Stimulated activated CD8-positive, alpha-beta memory T cell treated with anti-CD3 and anti-CD28 coated beads, Interleukin-4, amount 100 ng/mL, for 24 hours (primary cell): ENCODE results near the gene KIF2A.

Source experiments
- DNase-seq: peaks from one replicate; pipeline ENCODE4 v3.0.0-alpha.2; 2020; ENCODE audit warnings: low read depth

Gene KIF2A

DNA sequence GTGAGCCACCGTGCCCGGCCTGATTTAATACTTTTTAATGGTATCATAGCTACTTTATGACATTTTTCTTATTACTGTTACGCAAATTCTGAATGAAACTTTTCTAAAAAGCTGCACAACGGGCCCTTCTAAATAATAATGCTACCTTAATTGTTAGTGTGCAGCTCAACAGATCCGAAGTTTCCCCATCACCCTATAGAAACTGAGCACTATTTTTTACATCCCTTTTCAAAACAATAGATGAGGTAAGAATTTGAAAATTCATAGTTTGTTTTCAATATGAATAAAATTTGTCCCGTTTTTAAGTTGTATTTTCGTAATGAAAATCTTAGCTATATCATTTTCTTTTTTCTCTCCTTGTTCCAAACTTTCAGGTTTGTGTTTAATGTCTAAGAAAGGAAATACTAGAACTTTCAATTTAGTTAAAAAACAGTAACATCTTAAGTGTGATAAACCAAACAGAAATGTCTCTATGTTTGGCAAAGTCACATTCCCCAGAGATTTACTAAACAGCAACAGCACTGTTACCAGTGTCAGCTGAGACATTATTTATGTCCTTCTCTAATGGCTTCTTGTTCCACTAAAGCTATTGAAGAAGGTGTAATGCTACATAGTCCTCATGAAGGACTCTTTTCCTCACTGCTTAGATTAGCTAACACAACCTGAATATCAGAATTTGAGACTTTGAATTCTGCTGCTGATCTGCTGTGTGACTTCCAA, 22.9 kb downstream of the KIF2A start:
- no peak for DNase-seq

DNA sequence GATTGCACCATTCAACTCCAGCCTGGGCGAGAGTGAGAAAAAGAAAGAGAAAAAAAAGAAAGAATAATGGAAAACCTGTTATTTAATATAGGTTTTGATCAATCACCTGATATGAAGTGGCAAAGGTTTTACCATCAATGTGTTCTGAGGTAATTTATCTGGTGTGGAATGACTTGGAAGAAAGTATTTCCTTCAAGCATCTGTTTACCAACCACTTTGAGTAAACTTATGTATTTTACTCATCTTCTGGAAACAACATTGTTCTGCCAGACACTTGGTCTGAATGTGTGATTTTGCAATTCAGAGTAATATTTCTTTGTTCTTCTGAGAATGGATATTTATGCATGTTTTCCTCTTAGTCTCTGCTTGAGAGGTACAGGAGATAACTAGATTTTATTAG, 24.3 kb downstream of the KIF2A start:
- no peak for DNase-seq

DNA sequence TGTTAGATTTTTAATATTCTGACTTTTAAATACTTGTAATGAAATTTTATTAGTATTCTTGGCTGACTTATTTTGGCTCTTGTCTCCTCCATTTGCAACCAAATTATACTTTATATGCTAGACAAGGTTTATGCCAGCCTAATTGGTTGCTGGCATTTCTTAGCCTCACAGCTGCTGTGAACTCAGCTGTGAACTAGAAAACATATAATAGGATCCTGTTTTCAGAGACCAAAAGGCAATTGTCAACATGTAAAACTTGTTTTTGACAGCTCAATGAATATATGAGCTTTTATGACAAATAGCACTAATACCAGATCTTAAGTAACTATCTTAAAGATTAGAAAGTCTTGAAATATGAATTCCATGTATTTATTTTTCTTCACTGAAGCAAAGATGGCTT, 25.9 kb downstream of the KIF2A start:
- DNase-seq: no peak

DNA sequence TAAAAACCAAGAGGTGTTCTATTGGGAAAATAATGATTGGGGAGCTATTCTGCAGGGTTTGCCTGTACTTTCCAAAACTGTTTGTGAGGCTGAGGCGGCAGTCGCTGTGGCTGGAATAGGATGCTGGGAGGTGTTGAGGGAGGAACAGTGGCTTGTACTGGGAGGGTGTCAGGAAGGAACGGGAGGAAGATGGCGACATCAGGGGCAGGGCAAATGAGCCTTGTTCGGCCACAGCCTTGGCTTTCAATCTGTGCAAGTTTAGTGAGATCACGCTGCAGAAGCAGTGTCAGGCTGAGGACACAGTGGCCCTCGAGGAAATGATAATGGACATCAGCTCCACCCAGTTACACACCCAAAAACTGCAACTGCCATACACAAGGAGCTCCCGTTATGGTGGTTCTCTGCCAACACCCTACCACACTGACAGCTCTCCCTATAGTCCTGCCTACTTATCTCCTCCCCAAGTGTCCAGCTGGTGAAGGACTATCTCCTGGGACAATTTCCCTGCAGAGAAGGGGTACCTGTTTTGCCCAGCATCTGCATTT, 27.3 kb downstream of the KIF2A start:
- no peak for DNase-seq

DNA sequence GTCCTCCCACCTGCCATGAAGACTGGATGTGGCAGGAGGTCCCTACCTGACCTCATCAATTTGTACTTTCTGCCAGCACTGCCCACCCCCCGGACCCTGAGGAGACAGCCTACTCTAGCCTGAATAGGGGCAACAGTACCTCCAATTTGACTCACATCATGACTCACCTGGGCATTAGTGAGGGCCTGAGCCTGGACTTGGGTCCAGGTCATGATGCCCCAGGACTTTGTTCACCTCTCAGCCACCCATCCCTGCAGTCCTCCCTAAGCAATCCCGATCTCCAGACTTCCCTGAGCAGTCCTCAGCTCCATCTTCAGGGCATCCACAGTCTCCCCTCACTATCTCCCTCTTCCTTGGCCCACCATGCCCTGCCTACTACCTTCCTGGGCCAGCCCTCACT, 28.1 kb downstream of the KIF2A start:
- DNase-seq: no peak

DNA sequence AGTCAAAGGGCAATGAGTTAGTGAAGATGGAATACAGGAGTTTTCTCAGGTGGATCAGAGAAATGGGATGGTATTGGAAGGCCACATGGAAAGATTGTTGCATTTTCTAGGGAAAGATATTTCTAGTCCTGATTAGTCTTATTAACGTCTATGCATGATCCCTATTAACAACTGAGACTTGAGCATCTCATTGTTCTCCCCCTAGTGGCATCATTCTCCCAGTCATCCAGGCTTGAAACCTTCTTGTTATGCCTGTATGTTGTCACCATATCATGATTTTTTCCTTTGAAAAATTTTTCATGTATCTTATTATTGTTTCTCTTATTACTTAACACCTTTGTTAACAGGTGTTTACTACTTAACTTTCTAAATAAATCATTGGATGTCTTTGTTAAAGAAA, 34.4 kb downstream of the KIF2A start:
- no peak for DNase-seq

DNA sequence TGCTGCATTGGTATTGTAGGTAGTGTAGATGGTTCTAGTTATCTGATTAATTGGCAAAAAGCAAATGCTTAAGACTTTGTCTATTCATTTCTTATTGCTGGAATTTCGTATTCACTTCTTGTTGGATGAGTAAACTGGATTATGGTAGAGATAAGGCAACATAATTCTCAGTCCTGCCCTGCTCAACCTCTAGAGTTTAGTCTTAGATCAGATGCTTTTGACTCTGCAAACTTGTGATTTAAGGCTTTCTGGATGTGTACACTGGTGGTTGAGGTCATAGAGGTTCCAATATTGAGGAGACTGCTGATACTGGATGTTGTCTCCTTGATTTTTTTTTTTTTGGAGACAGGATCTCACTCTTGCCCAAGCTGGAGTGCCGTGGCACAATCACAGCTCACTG, 35.0 kb downstream of the KIF2A start:
- no peak for DNase-seq

DNA sequence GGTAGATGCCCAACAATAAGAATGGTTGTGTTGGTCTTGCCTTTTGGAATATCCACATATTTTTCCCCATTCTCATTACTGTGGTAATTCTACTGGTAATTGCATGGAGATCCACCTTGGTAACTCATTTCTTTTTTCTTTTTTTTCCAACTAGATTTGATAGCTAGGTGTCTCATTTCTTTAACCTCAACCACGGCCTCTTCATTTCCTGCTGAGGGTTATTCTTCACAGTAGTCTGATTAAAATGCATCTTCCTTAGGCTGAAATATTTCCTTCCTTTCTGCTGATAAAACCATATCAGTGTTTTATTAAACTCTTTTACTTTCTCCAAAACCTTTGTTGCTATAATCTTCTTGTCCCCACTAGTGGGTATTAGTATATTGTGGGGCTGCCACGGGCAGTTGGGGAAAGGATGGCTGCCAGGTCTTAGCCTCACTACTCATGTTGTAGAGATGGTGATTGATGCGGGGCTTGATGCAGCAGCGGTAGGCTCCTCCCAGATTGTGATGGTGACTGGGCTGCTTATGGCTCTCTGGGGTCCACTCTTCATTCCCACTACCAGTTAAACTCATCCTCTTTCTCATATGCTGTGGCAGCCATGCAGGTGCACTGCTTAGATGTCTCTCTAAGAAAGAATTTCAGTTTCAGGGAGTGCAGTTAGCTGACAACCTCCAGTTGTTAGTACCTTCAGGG, 35.9 kb downstream of the KIF2A start:
- DNase-seq: no peak

DNA sequence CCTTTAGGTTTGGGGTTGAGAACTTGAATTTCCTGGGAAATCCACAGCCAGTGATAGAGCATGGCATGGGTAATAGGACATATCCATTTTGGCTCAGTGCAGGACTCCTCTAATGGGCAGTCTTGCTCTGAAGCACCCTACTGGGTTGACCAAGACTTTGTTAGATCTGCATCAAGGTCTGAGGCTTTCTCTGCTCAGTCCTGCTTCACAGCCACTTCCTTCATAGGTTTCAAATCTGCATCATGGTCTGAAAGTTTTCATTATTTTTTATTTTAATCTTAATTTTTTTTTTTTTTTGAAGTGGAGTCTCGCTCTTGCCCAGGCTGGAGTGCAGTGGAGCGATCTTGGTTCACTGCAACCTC, 36.5 kb downstream of the KIF2A start:
- no peak for DNase-seq

DNA sequence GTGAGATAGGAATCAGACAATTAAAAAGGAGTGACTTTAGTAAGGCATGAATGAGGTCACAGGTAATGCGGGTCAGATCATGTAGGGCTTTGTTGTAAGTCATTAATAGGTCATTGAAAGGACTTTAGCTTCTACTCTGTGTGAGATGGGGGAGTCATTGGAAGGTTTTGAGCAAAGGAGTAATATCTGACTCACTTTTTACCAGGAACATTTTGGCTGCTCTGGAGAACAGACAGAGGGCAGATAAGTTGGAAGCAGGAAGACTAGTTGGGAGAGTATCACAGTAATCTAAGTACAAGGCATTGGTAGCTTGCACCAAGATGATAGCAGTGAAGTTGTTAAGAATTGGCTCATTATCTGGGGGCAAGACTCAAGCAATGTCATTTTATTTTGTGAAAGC, 37.4 kb downstream of the KIF2A start:
- no peak for DNase-seq

DNA sequence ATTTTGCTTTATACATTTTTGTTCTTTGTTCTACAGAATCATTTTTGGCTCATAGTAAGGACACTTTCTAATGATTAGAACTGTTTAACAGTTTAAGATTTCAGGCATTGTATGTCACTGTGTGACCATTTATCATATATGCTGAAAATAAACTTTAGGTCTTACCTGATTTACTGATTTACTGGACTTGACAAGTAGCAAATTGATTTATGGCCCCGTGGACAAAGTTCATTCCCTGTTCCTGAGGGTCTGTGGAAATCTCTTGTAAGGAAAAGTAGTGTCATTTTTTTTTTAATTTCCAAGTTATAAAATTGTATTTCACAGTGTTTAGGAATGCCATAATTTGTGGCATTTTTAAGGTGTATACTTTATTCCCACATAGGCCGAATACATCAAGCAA, 40.7 kb downstream of the KIF2A start:
- DNase-seq: no peak

DNA sequence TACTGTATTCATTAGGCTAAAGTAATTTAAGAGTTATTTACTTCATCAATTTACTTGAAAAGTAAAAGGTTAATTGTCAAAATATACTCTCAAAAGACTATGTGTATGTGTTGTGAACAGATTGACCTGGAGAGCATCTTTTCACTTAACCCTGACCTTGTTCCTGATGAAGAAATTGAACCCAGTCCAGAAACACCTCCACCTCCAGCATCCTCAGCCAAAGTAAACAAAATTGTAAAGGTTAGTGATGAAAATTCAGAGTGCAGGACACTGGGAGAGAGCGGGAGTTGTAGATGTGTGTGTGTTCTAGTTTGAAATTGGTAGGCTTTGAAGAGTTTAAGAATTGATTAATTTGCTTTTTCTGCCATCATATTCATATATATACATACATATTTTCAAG, 41.9 kb downstream of the KIF2A start:
- DNase-seq: no peak

DNA sequence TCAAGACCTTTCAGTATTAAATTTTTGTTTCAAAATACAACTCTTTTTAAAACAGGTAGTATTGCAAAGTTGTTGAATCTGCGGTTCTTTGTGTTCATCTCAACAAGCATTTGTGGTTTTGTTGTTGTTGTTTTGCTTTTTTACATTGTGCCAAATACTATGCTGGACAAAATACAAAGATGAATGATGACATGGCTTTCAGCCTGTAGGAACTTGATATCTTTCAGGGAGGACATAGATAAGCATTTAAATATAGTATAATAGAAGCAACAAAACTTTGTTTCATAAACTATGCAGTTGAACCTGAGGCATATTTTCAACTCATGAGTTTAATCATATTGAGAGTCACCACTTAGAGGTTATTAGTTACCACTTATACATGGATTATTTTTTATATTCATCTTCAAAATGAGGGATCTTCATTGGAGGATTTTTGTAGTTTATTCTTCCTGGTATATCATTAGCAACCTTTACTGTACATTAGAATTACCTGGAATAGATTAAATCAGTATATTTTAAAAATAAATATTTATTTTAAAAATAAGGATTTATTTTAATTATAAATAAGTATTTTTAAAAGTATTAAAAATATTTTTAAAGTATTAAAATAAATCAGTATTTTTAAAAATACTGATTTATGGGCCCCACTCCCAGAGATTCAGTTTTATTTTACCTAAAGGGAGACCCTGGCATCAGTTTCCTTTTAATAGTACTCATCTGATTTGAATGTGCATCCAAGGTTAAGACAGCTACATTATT, 42.9 kb downstream of the KIF2A start:
- DNase-seq: no peak

DNA sequence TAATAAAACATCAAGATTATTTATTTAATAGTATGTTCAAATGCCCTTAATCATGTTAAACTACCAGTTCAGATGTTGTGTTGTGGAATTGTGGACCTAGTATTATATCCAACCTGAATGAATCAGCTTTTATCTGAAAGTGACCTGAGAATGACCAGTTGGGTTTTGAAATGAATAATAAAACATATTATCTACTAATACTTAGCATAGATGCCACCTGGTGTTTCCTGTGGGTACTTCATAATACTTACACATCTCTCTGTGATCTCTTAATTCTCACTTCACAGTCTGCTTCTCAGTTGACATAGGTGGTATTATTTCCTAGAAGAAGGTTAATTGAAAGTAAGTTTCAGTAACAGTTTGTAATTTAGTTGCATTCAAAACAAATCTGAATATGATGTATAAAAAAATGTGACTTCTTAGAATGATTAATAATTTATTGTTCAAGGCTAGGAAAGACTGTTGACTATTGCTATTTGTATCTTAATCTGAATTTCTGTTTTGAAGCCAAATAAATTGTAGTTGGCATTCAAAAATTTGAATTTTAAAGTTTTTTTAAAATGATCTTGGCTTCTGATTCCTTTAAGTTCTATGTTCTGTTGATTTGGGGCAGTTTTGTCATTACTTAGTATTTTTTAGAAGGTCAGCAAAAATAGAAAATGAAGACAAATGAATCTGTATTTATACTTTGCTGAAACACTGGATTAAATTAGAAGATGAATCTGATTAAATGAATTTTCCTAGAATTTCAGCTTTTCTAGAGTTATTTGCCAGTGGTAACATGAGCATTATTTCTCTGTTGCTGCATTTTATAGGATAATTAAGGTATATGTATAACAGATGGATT, 48.2 kb downstream of the KIF2A start:
- no peak for DNase-seq

DNA sequence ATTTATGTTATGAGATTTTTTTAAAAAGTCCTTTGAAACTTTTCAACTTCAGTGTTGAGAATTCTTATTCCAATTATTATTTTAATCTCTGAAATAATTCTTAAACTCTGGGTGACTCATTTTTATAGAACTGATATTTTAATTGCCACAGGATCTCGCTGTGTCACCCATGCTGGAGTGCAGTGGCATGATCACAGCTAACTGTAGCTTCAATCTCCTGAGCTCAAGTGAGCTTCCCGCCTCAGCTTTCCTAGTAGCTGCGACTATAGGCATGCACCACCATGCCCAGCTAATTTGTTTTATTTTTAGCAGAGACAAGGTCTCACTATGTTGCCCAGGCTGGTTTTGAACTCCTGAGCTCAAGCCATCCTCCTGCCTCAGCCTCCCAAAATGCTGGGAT, 56.7 kb downstream of the KIF2A start:
- no peak for DNase-seq

DNA sequence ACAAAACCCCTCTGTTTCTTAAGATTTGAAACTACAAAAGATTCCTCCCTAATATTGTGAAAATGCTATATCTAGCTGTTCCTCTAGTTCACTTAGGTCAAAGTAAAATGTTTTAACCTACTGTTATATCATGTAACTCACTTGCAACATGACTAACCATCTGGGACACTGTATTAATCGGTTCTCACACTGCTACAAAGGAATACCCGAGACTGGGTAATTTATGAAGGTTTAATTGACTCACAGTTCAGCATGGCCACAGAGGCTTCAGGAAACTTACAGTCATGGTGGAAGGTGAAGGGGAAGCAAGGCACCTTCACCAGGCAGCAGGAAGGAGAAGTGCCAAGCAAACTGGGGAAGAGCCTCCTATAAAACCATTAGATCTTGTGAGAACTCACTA, 63.0 kb downstream of the KIF2A start:
- DNase-seq: no peak

DNA sequence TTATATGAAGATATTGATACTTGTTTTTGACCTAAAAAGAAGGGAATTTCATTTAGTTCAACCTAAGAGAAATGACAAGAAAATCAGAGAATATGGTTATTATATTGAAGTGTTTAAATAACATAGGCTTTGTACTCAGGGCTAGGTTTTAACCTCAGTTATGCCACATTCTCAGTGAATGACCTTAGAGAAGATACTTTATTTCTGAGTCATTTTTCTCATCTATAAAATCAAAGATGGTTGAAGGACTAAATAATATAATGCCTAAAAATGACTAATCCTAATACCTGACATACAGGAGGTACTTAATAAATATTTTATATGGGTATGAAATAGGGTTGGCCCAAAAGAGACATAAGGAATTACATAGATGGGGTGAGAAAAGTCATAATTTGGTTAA, 65.4 kb downstream of the KIF2A start:
- no peak for DNase-seq

DNA sequence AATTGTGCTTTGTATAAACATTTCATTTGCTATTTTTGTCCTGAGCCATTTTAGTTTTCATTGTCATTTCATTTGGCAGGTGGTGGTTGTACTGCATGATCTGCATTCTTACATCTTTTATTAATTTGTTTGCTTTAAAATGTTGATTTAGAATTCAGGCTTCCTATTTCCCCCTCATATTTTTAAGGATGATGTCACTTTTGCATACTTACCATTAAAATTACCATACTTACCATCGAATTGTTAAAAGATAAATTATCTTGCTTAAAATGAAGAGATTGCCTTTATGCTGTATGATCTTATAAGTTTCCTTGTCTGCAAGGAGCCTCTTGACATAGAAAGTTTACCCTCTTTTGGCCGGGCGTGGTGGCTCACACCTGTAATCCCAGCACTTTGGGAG, 66.6 kb downstream of the KIF2A start:
- DNase-seq: no peak

DNA sequence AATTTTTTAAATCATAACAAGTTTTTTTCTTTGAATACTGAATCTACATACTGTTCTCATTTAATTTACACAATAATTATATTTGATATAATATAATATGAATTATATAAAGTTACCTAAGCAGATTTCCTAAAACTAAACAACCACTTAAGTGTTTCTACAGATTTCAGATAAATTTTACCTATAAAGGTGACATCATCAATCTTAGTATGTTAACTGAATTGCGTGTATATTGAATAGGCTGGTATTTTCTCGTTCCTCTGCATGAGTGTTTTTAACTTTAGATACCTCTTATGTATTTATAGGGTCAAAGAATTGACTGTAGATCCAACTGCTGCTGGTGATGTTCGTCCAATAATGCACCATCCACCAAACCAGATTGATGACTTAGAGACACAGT, 67.4 kb downstream of the KIF2A start:
- no peak for DNase-seq

DNA sequence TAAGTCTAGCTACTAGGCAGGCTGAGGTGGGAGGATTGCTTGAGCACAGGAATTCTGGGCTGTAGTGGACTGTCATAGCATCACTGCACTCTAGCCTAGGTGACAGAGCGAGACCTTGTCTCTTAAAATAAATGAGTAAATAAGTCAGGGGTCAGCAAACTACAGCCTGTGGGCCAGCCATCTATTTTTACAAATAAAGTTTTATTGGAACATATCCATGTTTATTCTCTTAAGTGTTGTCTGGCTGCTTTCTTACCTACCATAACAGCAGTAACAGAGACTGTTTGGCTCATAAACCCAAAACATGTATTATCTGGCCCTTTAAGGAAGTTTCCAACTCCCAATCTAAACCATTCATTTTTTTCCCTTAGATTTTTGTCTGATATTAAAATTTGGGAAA, 68.1 kb downstream of the KIF2A start:
- DNase-seq: no peak

DNA sequence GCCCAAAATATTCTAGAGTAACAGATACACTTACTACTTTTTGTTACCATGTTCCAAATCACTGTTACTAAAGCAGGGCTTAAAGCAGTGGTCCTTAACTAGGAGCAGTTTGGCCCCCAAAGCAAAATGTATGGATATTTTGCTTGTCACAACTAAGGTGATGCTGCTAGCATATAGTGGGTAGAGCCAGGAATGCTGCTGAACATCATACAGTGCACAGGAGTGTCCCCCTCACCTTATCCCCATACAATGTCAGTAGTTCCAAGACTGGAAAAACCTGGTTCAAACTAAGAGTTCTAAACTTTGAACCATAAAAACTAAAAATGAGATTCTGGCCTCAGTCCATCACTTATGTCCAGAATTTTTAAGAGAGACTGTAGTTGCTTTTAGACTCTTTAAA, 69.6 kb downstream of the KIF2A start:
- DNase-seq: no peak

DNA sequence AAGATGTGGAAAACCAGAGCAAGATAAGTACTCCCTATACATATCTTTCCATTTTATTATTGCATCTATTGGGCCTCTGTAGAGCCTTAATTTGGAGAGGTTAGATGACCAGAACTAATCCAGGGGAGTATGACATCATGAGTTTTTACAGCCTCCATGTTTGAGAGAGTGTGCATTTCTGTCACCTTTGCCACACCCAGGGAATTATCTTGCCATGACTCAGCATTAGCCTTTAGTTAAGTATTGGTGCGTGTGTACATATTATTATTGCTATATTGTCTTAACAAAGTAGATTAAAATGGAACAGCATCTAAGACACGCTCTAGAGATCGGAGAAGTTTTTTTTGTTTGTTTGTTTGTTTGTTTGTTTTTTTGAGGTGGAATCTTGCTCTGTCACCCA, 70.1 kb downstream of the KIF2A start:
- DNase-seq: no peak
